Neural crest cell (in vitro differentiated cells): ENCODE results near the gene NRDE2. TPM values are rescaled to one million over a fixed set of nuclear protein-coding genes. Genes with fewer than 3 reads are reported as not detected.
"Not testable (repeated sequence)": the region's sequence is repeated elsewhere in the genome, so short reads cannot be mapped to it uniquely, and the experiment has no call there.

ENCODE experiments used
- DNase-seq: peaks from one replicate; pipeline ENCODE4 v3.0.0; 2021; ENCODE audit warnings: low read depth, mixed read lengths, low spot score
- H3K27ac Mint-ChIP-seq: one replicate; pipeline ENCODE4 v1.8.0; 2021; ENCODE audit warnings: mild to moderate bottlenecking, mixed read lengths; ENCODE audit not compliant: unreplicated experiment
- H3K27me3 Mint-ChIP-seq: 2 replicates; pipeline ENCODE4 v1.8.0; 2021; ENCODE audit warnings: low read depth, mild to moderate bottlenecking, mixed read lengths
- H3K36me3 Mint-ChIP-seq: 2 replicates; pipeline ENCODE4 v1.8.0; 2021; ENCODE audit warnings: low read depth, mild to moderate bottlenecking, mixed read lengths
- H3K4me1 Mint-ChIP-seq: 2 replicates; pipeline ENCODE4 v1.8.0; 2021; ENCODE audit warnings: mixed read lengths
- H3K4me3 Mint-ChIP-seq: one replicate; pipeline ENCODE4 v1.8.0; 2021; ENCODE audit warnings: mild to moderate bottlenecking, mixed read lengths
- H3K9me3 Mint-ChIP-seq: 2 replicates; pipeline ENCODE4 v1.8.0; 2021; ENCODE audit warnings: mixed read lengths
- CTCF ChIP-seq: fragments of 200-600 bp; sonication (generic); conservative IDR thresholded peaks from 2 replicates; pipeline ENCODE4 v1.5.0; 2021; ENCODE audit warnings: antibody characterized with exemption, mild to moderate bottlenecking
- total RNA-seq: library from RNA; stranded (reverse); gene quantifications from 2 replicates; pipeline ENCODE4 v1.2.1, GENCODE V29; 2021

The NRDE2 gene
- total RNA-seq, 1 donor from 2014 or later, result 24.5 TPM

- Mint-ChIP-seq H3K4me3 (no peak overlapping the region), H3K36me3 (no peaks in the 10 kb centered on the region), H3K4me1 (no peaks in the 10 kb centered on the region), H3K27me3 (peaks cover 62% of the 10 kb centered on the region), H3K9me3 (no peaks in the 10 kb centered on the region), H3K27ac (no peak overlapping the region)
- TF ChIP-seq CTCF, result no peak
- DNase-seq, result no peak
These were observed 83.1 kb downstream of the NRDE2 start for GRCh38 chr14:90248594-90248993.

DNA sequence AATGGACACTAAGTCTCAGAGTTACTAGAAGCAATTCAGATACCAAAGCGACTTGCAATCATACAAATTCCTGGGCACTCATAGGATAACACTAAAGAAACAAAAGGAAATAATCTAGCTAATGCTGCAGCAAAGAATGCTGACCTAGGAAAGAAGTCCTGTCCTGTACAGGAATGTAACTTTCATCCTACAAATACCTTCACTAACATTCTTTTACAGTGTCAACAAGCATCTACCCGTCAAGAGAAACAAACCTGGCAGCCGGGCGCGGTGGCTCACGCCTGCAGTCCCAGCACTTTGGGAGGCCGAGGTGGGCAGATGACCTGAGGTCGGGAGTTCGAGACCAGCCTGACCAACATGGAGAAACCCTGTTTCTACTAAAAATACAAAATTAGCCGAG, 84.3 kb downstream of the NRDE2 start:
- H3K4me1 Mint-ChIP-seq, H3K4me3 Mint-ChIP-seq, H3K36me3 Mint-ChIP-seq, H3K27ac Mint-ChIP-seq, H3K9me3 Mint-ChIP-seq, DNase-seq: not testable (repeated sequence)
- H3K27me3 Mint-ChIP-seq, result peaks cover 56% of the 10 kb centered on the region

DNA sequence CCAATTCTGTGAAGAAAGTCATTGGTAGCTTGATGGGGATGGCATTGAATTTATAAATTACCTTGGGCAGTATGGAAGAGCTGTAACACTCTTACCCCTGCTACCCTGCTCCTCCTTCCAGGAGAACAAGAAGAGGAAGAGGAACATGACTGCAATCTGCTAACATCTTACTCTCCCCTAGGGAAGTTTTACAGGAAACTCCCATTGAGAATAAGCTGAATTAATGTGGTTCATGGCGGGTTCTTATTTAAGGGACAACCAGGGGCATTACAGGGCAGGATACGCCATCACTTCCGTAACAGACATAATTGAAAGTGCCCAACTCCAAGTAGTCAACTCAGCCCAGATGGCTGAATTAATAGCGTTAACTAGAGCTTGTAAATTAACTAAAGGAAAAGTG, 84.8 kb downstream of the NRDE2 start:
- Mint-ChIP-seq H3K27ac (no peak overlapping the region), H3K27me3 (peaks cover 56% of the 10 kb centered on the region), H3K36me3 (no peaks in the 10 kb centered on the region), H3K4me1 (no peaks in the 10 kb centered on the region), H3K4me3 (no peak overlapping the region), H3K9me3 (no peaks in the 10 kb centered on the region)
- no peak for DNase-seq
- TF ChIP-seq CTCF, result no peak

GRCh38 chr14:90242444-90242843, 89.3 kb downstream of the NRDE2 start:
- Mint-ChIP-seq H3K27ac (no peak overlapping the region), H3K4me1 (no peaks in the 10 kb centered on the region), H3K27me3 (peaks cover 46% of the 10 kb centered on the region), H3K9me3 (peaks cover 14% of the 10 kb centered on the region), H3K36me3 (peaks cover 5% of the 10 kb centered on the region), H3K4me3 (no peak overlapping the region)
- no peak for TF ChIP-seq CTCF
- DNase-seq, result no peak

- Mint-ChIP-seq H3K9me3 (peaks cover 14% of the 10 kb centered on the region), H3K27ac (no peak overlapping the region), H3K27me3 (peaks cover 44% of the 10 kb centered on the region), H3K4me3 (no peak overlapping the region), H3K36me3 (peaks cover 5% of the 10 kb centered on the region), H3K4me1 (no peaks in the 10 kb centered on the region)
- no peak for DNase-seq
- TF ChIP-seq CTCF, result no peak
These were observed 92.6 kb downstream of the NRDE2 start for GRCh38 chr14:90239139-90239538.

DNA sequence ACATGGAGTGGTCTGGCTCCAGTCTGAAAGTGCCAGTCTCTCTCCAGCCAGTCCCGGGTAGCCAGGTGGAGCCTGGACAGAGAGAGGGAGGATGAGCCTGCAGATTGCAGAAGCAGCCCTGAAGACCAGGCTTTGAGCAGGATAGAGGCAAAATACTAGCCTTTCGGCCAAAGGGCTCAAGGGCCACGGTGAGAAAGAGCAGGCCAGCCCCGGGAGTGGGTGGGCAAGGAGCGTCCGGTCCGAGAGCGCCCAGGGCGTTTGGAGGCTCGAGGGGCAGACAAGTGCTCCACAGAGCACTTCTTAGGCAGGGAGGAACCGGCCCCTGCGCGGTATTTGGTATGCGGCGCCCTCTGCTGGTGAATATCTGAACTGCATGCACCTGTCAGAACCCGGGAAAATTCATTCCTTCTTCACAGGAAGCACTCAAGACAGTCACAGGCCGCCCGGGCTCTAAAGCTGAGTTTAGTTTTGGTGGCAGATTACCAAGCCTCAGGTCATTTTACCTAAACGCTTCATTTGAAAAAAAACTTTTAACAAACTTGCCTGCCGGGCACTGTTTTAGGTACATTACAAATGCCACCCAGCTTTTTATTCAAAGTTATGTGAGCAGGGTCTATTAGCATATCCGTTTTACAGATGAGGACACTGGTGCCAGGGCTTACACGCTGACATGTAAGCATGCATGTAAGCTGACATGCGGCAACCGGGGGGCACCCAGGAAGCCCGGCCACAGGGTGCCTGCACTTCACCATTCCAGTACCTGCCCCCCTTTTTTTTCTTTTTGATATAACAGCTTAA, 96.4 kb downstream of the NRDE2 start:
- H3K9me3 Mint-ChIP-seq, result peaks cover 12% of the 10 kb centered on the region
- peaks cover 33% of the 10 kb centered on the region for H3K27me3 Mint-ChIP-seq
- H3K36me3 Mint-ChIP-seq, result peaks cover 5% of the 10 kb centered on the region
- H3K27ac Mint-ChIP-seq, result no peak overlapping the region
- no peak overlapping the region for H3K4me3 Mint-ChIP-seq
- DNase-seq, result peak; percentile 81
- TF ChIP-seq CTCF, result peak; percentile 99
- no peaks in the 10 kb centered on the region for H3K4me1 Mint-ChIP-seq

DNA sequence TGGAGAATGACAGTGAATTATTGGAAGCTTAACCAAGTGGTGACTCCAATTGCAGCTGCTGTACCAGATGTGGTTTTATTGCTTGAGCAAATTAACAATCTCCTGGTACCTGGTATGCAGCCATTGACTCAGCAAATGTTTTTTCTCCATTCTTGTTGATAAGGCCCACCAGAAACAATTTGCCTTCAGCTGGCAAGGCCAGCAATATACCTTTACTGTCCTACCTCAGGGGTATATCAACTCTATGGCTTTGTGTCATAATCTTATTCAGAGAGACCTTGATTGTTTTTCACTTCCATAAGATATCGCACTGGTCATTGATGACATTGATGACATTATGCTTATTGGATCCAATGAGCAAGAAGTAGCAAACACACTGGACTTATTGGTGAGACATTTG, 101.8 kb downstream of the NRDE2 start:
- not testable (repeated sequence) for H3K36me3 Mint-ChIP-seq, H3K4me3 Mint-ChIP-seq, H3K27ac Mint-ChIP-seq, H3K9me3 Mint-ChIP-seq, H3K4me1 Mint-ChIP-seq, DNase-seq
- peaks cover 35% of the 10 kb centered on the region for H3K27me3 Mint-ChIP-seq
